Suprapubic skin (tissue), 4 donors: Measurements from ENCODE around the gene LGALS14. TPM values are rescaled to one million over a fixed set of nuclear protein-coding genes. Genes with fewer than 3 reads are reported as not detected.

Source experiments
- DNase-seq, 2 donors: peaks; one replicate each; pipeline ENCODE4 v3.0.0-alpha.2; 2019; ENCODE audit warnings: low spot score in 2 of 2
- H3K27ac ChIP-seq: fragments of 200-600 bp; sonication (generic); one replicate; pipeline ENCODE4 v1.5.1; 2019
- H3K27me3 ChIP-seq: fragments of 200-600 bp; sonication (generic); one replicate; pipeline ENCODE4 v1.5.1; 2019
- H3K36me3 ChIP-seq: fragments of 200-600 bp; sonication (generic); one replicate; pipeline ENCODE4 v1.5.1; 2019
- H3K4me1 ChIP-seq: fragments of 200-600 bp; sonication (generic); one replicate; pipeline ENCODE4 v1.5.1; 2019
- H3K4me3 ChIP-seq: fragments of 200-600 bp; sonication (generic); one replicate; pipeline ENCODE4 v1.5.1; 2019; ENCODE audit warnings: mild to moderate bottlenecking
- H3K9me3 ChIP-seq: fragments of 200-600 bp; sonication (generic); one replicate; pipeline ENCODE4 v1.5.1; 2019
- EP300 ChIP-seq: sonication (generic); formaldehyde crosslinking; IDR thresholded peaks from one replicate; pipeline ENCODE4 v1.6.1; 2017; ENCODE audit warnings: antibody characterized with exemption
- POLR2A ChIP-seq, 2 donors: fragments of 450-650 bp; IDR thresholded peaks; one replicate each; pipeline ENCODE4 v1.6.1; 2017; ENCODE audit warnings: antibody characterized with exemption in 2 of 2, mild to moderate bottlenecking in 2 of 2, moderate library complexity in 2 of 2
- POLR2AphosphoS5 ChIP-seq, 3 donors: sonication (generic); formaldehyde crosslinking; IDR thresholded peaks; one replicate each; pipeline ENCODE4 v1.6.1; 2017; ENCODE audit warnings: antibody characterized with exemption in 3 of 3
- WGBS: methylation state at CpG from one replicate; pipeline ENCODE4 v1.1.5; 2018; 5-methylcytosine and 5-hydroxymethylcytosine counted together
- total RNA-seq, 4 donors: library from RNA; depleted of rRNA; stranded (reverse); fragments of >200 nt; gene quantifications; one replicate each; pipeline ENCODE4 v1.1.0, GENCODE V29; 2016
- TF ChIP-seq, protein P1 (sequence below), 2 donors: fragments of 200-600 bp in 1 of 2; fragments of 450-650 bp in 1 of 2; sonication (generic) in 1 of 2; IDR thresholded peaks; one replicate each; pipeline ENCODE4 v1.5.1; 2016 to 2019; ENCODE audit warnings: antibody characterized with exemption in 2 of 2, mild to moderate bottlenecking in 1 of 2, moderate library complexity in 1 of 2

The LGALS14 gene
- total RNA-seq, 4 donors from 2014 or later = not detected

GRCh38 chr19:39696387-39696786 is 7.9 kb upstream of the LGALS14 start:
- 76% methylated on average over 2 of the region's 2 CpGs for WGBS

GRCh38 chr19:39698535-39698934 is 5.7 kb upstream of the LGALS14 start:
- no peaks in the 10 kb centered on the region for H3K4me1 ChIP-seq

More at GRCh38 chr19:39696387-39696786, 7.9 kb upstream of the LGALS14 start:
- no peaks in the 10 kb centered on the region for H3K36me3 ChIP-seq
- no peak for DNase-seq
- H3K27ac ChIP-seq = no peak overlapping the region
- H3K9me3 ChIP-seq = no peaks in the 10 kb centered on the region
- H3K27me3 ChIP-seq = peaks cover 21% of the 10 kb centered on the region
- TF ChIP-seq EP300 (no peak), POLR2A (IDR thresholded peaks at IDR 0.05) (no peak), POLR2AphosphoS5 (IDR thresholded peaks at IDR 0.05) (no peak)
- TF ChIP-seq, protein P1, sequence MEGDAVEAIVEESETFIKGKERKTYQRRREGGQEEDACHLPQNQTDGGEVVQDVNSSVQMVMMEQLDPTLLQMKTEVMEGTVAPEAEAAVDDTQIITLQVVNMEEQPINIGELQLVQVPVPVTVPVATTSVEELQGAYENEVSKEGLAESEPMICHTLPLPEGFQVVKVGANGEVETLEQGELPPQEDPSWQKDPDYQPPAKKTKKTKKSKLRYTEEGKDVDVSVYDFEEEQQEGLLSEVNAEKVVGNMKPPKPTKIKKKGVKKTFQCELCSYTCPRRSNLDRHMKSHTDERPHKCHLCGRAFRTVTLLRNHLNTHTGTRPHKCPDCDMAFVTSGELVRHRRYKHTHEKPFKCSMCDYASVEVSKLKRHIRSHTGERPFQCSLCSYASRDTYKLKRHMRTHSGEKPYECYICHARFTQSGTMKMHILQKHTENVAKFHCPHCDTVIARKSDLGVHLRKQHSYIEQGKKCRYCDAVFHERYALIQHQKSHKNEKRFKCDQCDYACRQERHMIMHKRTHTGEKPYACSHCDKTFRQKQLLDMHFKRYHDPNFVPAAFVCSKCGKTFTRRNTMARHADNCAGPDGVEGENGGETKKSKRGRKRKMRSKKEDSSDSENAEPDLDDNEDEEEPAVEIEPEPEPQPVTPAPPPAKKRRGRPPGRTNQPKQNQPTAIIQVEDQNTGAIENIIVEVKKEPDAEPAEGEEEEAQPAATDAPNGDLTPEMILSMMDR (IDR thresholded peaks at IDR 0.05) = no peak
- H3K4me3 ChIP-seq = no peak overlapping the region
- H3K4me1 ChIP-seq = no peaks in the 10 kb centered on the region

GRCh38 chr19:39701291-39701690 is 3.0 kb upstream of the LGALS14 start:
- Histone ChIP-seq H3K9me3 (no peaks in the 10 kb centered on the region), H3K27me3 (peaks cover 9% of the 10 kb centered on the region), H3K27ac (no peak overlapping the region), H3K4me3 (no peak overlapping the region), H3K4me1 (no peaks in the 10 kb centered on the region), H3K36me3 (no peaks in the 10 kb centered on the region)
- 71% methylated on average over 5 of the region's 5 CpGs for WGBS
- no peak for TF ChIP-seq POLR2A (IDR thresholded peaks at IDR 0.05)
- DNase-seq = no peak

More at GRCh38 chr19:39698535-39698934, 5.7 kb upstream of the LGALS14 start:
- Histone ChIP-seq H3K27me3 (peaks cover 22% of the 10 kb centered on the region), H3K27ac (no peak overlapping the region), H3K9me3 (no peaks in the 10 kb centered on the region), H3K4me3 (no peak overlapping the region), H3K36me3 (no peaks in the 10 kb centered on the region)
- TF ChIP-seq POLR2AphosphoS5 (IDR thresholded peaks at IDR 0.05) (no peak), POLR2A (IDR thresholded peaks at IDR 0.05) (no peak), EP300 (no peak)
- TF ChIP-seq, protein P1 (IDR thresholded peaks at IDR 0.05) = no peak
- no peak for DNase-seq

DNA sequence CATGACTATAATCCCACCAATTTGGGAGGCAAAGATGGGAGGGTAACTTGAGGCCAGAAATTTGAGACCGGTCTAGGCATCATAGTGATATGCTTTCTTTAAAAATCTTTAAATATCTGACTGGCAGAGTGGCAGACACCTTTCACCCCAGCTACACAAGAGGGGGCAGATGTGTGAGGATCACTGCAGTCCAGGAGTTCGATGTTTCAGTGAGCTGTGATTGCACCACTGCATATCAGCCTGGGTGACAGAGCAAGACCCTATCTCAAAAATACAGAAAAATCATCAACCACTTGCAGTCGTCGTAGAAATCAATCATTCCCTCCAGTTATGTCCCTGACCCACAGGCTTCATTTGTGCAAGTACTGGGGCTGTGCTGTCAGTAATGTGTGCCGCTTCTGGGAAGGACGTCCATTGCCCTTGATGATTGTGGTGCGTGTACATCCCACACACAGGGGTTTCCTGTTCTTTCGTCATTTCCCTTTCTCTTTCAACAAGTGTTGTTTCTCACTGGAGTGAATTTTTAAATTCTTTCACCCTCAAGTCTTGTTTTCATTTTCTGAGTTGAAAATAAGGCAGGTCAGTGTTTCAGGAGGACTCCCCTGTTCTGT is 1.4 kb downstream of the LGALS14 start:
- no peaks in the 10 kb centered on the region for H3K4me1 ChIP-seq
- no peak overlapping the region for H3K4me3 ChIP-seq
- WGBS = 70% methylated on average over 8 of the region's 8 CpGs
- peaks cover 6% of the 10 kb centered on the region for H3K27me3 ChIP-seq
- no peak for DNase-seq
- H3K27ac ChIP-seq = no peak overlapping the region
- H3K36me3 ChIP-seq = no peaks in the 10 kb centered on the region
- TF ChIP-seq, protein P1 (IDR thresholded peaks at IDR 0.05) = no peak
- no peak for TF ChIP-seq POLR2AphosphoS5 (IDR thresholded peaks at IDR 0.05)
- TF ChIP-seq POLR2A (IDR thresholded peaks at IDR 0.05) = no peak
- no peak for TF ChIP-seq EP300
- no peaks in the 10 kb centered on the region for H3K9me3 ChIP-seq

GRCh38 chr19:39708594-39708993 is 4.3 kb downstream of the LGALS14 start:
- no peak for DNase-seq
- 87% methylated on average over 6 of the region's 6 CpGs for WGBS
- H3K4me3 ChIP-seq = no peak overlapping the region
- no peaks in the 10 kb centered on the region for H3K4me1 ChIP-seq
- TF ChIP-seq EP300 (no peak), POLR2A (IDR thresholded peaks at IDR 0.05) (no peak), POLR2AphosphoS5 (IDR thresholded peaks at IDR 0.05) (no peak)
- TF ChIP-seq, protein P1 (IDR thresholded peaks at IDR 0.05) = no peak
- H3K27ac ChIP-seq = no peak overlapping the region
- no peaks in the 10 kb centered on the region for H3K9me3 ChIP-seq
- no peaks in the 10 kb centered on the region for H3K36me3 ChIP-seq
- H3K27me3 ChIP-seq = no peaks in the 10 kb centered on the region
